Mucosa of rectum (tissue), 2 donors: ENCODE results near the gene FASTK.
"Not testable (repeated sequence)": the region's sequence is repeated elsewhere in the genome, so short reads cannot be mapped to it uniquely, and the experiment has no call there.

Source experiments
- H3K27ac ChIP-seq, 2 donors: one replicate each; pipeline ENCODE4 v1.7.0; 2013; ENCODE audit warnings: inconsistent platforms in 2 of 2, low read depth in 2 of 2, low read length in 2 of 2
- H3K27me3 ChIP-seq, 2 donors: one replicate each; pipeline ENCODE4 v1.7.0; 2013; ENCODE audit warnings: low read length in 2 of 2; ENCODE audit not compliant: control insufficient read depth in 2 of 2, insufficient read depth in 2 of 2
- H3K36me3 ChIP-seq, 2 donors: one replicate each; pipeline ENCODE4 v1.7.0; 2013; ENCODE audit warnings: low read length in 2 of 2; ENCODE audit not compliant: control insufficient read depth in 2 of 2, insufficient read depth in 2 of 2
- H3K4me1 ChIP-seq, 2 donors: one replicate each; pipeline ENCODE4 v1.7.0; 2013; ENCODE audit warnings: low read length in 2 of 2, mild to moderate bottlenecking in 1 of 2; ENCODE audit not compliant: control insufficient read depth in 2 of 2, insufficient read depth in 2 of 2
- H3K4me3 ChIP-seq, 2 donors: one replicate each; pipeline ENCODE4 v1.7.0; 2013; ENCODE audit warnings: low read length in 2 of 2
- H3K9ac ChIP-seq, 2 donors: one replicate each; pipeline ENCODE4 v1.7.0; 2013; ENCODE audit warnings: low read length in 2 of 2, low read depth in 1 of 2, mild to moderate bottlenecking in 1 of 2
- H3K9me3 ChIP-seq, 2 donors: one replicate each; pipeline ENCODE4 v1.7.0; 2013; ENCODE audit warnings: low read length in 2 of 2; ENCODE audit not compliant: control insufficient read depth in 2 of 2
- donor health status: healthy.
- donor health status: Normal muscosa, but diverticular disease.

Gene FASTK

GRCh38 chr7:151035026-151035717 lies 45.4 kb downstream of the FASTK start:
- peaks cover 29 to 31% of the 10 kb centered on the region in 2 donors for H3K36me3 ChIP-seq
- no peaks in the 10 kb centered on the region for H3K27me3 ChIP-seq
- no peak overlapping the region for H3K4me3 ChIP-seq
- H3K4me1 ChIP-seq = no peaks in the 10 kb centered on the region
- no peak overlapping the region for H3K27ac ChIP-seq
- H3K9me3 ChIP-seq = no peaks in the 10 kb centered on the region
- no peak overlapping the region for H3K9ac ChIP-seq

DNA sequence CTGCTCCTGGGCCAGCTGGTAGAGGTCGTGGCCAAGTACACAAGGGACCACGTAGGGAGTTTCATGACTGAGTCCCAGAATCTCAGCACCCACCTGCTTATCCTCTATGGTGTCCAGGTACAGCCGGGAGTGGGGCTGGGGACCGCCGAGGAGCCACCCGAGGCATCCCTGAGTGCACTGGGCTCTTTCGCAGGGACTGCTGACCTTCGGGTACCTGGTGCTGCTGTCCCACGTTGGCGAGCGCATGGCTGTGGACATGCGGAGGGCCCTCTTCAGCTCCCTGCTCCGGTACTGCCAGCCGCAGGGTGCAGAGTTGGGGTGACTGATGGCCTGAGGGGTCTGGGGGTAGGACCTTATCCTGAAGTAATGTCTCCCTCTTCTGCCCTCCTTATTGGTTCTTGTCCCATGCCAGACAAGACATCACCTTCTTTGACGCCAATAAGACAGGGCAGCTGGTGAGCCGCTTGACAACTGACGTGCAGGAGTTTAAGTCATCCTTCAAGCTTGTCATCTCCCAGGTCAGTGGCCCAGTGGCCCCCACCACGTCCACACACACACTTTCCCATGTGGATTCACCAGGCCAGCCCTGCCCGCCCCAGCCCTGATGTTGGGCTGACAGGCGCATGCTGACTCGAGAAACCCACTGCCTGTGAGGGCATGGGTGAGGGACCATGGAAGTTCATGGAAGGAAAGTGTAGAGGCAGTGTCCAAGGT lies 46.1 kb downstream of the FASTK start:
- Histone ChIP-seq H3K9me3 (no peaks in the 10 kb centered on the region), H3K4me1 (no peaks in the 10 kb centered on the region), H3K27ac (no peak overlapping the region), H3K4me3 (no peak overlapping the region), H3K36me3 (peaks cover 29 to 31% of the 10 kb centered on the region in 2 donors), H3K27me3 (no peaks in the 10 kb centered on the region), H3K9ac (no peak overlapping the region)

- Histone ChIP-seq H3K4me3 (no peak overlapping the region), H3K9ac (no peak overlapping the region), H3K4me1 (peaks cover 3 to 4% of the 10 kb centered on the region in 2 donors), H3K36me3 (peaks cover 29 to 31% of the 10 kb centered on the region in 2 donors), H3K27ac (no peak overlapping the region), H3K9me3 (no peaks in the 10 kb centered on the region), H3K27me3 (no peaks in the 10 kb centered on the region)
Measured at GRCh38 chr7:151033864-151034249, 46.8 kb downstream of the FASTK start.

DNA sequence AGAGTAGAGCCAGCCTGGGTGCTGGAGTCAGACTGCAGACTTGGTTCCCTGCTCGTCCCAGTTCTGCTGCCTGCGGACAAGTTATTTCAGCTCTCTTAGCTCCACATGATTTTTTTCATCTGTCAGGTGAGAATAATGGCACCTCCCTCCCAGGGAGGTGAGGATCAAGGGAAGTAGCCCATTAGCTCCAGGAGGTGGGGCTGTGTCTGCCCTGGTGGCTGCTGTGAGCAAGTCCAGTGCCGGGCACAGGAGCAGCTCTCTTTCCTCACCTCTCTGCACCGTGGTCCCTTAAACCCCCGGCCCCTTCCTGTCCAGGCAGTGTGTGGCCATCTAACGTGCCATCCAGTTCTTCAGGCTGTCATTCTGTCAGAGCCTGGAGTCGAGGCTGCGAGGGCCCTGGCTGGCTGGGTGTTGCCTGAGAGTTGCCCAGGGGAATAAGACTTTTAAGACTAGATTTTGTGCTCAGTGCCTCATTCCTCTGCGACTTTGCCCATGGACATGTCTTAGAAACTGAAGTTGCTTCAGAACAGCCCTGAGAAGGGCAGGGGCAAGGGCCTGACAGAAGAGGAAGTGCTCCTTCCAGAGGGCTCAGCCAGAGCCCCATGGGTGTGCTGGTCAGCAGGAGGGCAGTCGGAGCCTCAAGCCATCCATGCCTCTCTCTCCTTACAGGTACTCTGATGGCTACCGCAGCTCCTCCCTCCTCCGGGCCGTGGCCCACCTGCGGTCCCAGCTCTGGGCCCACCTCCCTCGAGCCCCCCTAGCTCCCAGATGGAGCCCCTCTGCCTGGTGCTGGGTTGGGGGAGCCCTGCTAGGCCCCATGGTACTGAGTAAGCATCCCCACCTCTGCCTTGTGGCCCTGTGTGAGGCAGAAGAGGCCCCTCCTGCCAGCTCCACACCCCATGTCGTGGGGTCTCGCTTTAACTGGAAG lies 47.4 kb downstream of the FASTK start:
- Histone ChIP-seq H3K36me3 (peaks cover 29 to 31% of the 10 kb centered on the region in 2 donors), H3K9me3 (no peaks in the 10 kb centered on the region), H3K27ac (no peak overlapping the region), H3K9ac (no peak overlapping the region), H3K4me3 (no peak overlapping the region), H3K27me3 (no peaks in the 10 kb centered on the region), H3K4me1 (peaks cover 3 to 7% of the 10 kb centered on the region in 2 donors)

DNA sequence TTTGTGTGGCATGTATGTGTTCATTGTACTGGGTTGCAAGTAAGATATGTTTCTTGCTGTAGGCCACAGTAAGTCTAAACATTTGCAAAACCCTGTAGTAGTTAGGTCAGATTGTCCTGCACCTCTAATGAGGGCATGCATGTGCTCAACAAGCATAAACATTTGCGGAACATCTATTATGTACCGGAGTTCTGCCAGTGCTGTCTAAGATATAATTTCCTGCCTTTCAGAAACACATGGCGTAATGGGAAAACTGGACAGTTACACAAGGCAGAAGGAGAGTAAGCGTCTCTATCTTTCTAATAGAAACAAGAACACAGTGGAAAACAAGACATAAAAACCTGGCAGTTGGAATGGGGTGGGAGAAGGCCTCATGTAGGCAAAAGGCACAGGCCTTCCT lies 49.6 kb downstream of the FASTK start:
- Histone ChIP-seq H3K27me3 (no peaks in the 10 kb centered on the region), H3K27ac (no peak overlapping the region)

GRCh38 chr7:151028948-151029501 lies 51.6 kb downstream of the FASTK start:
- Histone ChIP-seq H3K4me1 (peaks cover 6 to 9% of the 10 kb centered on the region in 2 donors), H3K27me3 (no peaks in the 10 kb centered on the region), H3K36me3 (peaks cover 0 to 10% of the 10 kb centered on the region in 2 donors), H3K4me3 (peak overlapping the region; percentile 90 to 94), H3K9ac (peak overlapping the region; percentile 68 to 75), H3K27ac (peak overlapping the region; percentile 86 to 87), H3K9me3 (no peaks in the 10 kb centered on the region)

More for the DNA sequence above, 49.6 kb downstream of the FASTK start:
- Histone ChIP-seq H3K36me3 (peaks cover 19 to 25% of the 10 kb centered on the region in 2 donors), H3K9me3 (no peaks in the 10 kb centered on the region), H3K4me1 (peaks cover 6 to 9% of the 10 kb centered on the region in 2 donors), H3K9ac (no peak overlapping the region), H3K4me3 (no peak overlapping the region)

DNA sequence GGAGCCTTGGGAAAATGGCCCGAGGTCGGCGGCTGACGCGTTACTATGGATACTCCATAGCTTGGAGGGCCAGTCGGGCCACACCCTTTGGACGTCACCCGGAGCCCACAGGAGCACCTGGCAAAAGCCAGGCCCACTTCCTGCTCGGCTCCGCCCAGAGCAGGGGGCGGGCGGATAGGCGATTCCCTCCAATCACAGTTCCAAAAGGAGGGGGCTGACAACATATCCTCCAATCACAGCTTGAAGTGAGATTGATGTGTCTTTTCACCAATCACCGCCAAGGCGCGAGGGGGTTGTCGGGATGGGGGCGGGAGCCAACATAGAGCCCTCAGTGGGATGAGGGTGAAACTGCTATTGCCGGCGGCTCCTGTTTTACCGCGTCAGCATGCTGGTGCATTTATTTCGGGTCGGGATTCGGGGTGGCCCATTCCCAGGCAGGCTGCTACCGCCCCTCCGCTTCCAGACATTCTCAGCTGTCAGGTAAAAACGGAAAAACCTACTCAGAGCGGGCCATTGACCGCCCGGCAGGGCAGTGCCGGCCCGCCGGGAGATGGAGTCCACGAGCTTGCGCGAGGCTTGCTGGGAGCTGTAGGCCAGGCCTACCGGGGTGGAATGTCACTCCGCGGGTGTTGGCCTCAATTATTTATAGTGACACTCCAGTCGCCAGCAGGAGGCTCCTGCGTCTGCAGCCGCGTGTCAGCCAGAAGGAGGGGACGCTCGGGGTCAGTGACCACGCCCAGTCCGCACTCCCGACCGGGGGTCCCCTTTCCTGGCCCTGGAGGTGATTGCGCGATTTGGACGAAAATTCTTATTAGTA lies 52.3 kb downstream of the FASTK start, which contains the start of gene ABCB8:
Gene ABCB8, plus strand, starts transcription at position 320 of the 817 bp plus-strand sequence. Its CDS starts 66 bp downstream, at position 386.
- H3K27ac ChIP-seq = peak within 1 kb of the TSS; percentile 86 to 87
- H3K9ac ChIP-seq = peak within 1 kb of the TSS; percentile 73 to 75
- peaks cover 6 to 9% of the 10 kb centered on the region in 2 donors for H3K4me1 ChIP-seq
- H3K36me3 ChIP-seq = peaks cover 0 to 8% of the 10 kb centered on the region in 2 donors
- no peaks in the 10 kb centered on the region for H3K9me3 ChIP-seq
- no peaks in the 10 kb centered on the region for H3K27me3 ChIP-seq
- peak within 1 kb of the TSS; percentile 90 to 94 for H3K4me3 ChIP-seq

GRCh38 chr7:151027728-151028130 lies 52.9 kb downstream of the FASTK start:
- not testable (repeated sequence) for H3K27me3 ChIP-seq, H3K36me3 ChIP-seq, H3K9me3 ChIP-seq, H3K4me1 ChIP-seq
- H3K27ac ChIP-seq = peak overlapping the region; percentile 64 to 77
- H3K9ac ChIP-seq = peak overlapping the region; percentile 70 to 73
- H3K4me3 ChIP-seq = peak overlapping the region; percentile 82 to 90
